Stimulated activated CD8-positive, alpha-beta memory T cell treated with anti-CD3 and anti-CD28 coated beads, Interleukin-15, amount 100 ng/mL, for 24 hours (primary cell): ENCODE results near the gene MAPRE3.

Experiments used
- DNase-seq: peaks from one replicate; pipeline ENCODE4 v3.0.0-alpha.2; 2020; ENCODE audit warnings: low read depth

MAPRE3 gene

DNA sequence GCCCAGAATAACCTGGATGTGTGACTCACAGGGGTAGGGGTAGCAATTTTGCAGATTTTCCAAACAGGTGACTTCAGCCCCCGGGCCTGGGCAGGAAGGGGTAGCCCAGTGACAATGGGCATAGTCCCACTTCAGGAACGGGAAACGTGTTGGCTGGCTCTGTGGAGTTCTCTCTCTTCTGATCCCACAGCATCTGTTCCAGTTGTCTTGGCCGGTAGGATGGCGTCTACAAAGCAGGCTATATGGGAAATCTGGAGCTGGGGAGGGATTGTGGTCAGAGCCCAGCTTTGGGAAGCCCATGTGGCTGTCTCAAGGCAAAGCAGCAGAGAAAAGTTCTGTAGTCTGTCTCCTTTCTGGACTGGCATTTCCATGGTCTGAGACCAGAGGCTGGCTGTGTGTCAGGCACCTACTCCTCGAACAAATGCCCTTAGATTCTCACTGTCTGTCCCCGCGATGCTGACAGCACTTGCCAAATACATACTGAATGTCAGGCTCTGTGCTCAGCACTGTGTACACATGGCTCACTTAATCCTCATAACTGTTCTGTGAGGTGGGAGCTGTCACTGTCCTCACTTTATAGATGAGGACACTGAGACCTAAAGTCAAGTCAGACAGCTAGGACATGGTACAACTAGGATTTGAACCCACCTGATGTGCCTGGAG lies 44.5 kb downstream of the MAPRE3 start:
- DNase-seq, result no peak

GRCh38 chr2:27016801-27017325 lies 46.4 kb downstream of the MAPRE3 start:
- DNase-seq, result no peak

DNA sequence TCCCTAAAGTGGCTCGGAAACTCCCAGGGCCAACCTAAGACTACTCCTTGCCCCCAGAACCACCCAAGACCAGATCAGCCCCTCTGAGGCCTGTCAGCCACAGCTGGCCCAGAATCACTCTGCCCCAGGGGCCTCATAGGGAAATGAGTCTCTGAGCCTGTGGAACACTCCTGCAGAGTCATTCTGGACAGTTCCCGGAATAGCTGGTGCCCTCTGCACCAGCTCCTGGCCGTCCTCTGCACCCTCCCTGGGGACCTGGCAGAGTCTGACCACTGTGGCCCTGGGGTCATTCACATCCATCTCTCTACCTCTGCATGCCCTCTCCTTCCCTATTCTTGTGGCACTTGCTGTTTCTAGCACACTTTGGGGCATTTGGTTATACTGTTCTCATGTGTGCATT lies 47.7 kb downstream of the MAPRE3 start:
- no peak for DNase-seq

DNA sequence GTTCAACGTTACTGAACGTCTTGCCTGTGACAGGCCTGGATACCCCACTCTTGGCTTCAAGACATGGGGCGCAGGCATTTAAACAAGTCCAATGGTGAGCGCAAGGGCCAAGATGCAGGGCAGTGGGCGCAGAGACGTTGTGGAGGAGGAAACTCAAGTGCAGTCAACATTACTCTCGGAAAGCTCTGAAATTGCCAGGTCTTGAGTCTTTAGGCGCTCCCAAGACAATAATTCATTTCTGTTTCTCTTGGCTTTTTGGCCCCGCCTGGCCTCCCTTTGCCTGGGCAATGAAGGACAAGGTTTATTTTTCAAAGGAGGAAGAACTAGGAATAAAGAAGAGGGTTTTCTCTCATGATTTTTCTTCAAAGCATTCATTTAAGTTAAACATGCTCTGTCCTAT lies 49.0 kb downstream of the MAPRE3 start:
- no peak for DNase-seq

- DNase-seq, result no peak
These were observed 49.8 kb downstream of the MAPRE3 start for GRCh38 chr2:27019931-27020855.

DNA sequence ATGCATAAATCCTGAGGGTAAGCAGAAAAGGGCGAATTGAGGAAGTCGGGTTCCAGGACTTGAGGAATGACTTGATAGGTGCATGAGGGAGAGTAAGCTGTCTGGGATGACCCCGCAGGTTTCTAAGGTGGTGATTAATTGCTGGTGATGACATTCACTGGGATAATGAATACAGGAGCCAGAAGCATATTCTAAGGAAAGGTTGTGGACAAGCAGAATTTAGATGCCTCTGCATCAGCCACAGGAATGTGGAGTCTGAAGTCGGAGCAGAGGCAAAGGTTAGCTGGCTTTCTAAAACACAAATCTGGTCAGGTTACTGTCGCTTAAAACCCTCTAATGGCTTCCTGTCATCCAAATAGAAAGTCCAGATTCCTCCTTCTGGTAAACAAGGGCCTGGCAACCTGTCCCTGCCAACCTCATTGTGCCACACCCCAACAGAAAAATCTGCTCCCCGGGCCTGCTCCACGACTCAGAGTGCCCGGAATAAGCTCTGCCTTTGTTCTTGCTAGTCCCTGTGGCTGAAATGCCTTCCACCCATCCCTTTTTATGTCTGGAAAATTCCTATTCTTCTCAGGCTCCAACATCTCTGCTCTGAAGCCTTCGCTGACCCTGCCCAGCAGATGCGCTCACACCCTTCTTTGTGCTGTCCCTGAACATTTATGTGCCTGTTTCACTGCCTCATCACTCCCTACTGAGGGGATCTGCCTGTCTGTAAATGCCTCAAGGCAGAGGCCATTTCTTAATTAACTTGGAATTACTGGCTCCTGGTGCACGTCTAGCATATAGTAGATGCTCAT lies 51.0 kb downstream of the MAPRE3 start:
- DNase-seq, result no peak

- no peak for DNase-seq
These were observed 53.3 kb downstream of the MAPRE3 start for GRCh38 chr2:27023740-27024139.

- no peak for DNase-seq
These were observed 53.8 kb downstream of the MAPRE3 start for GRCh38 chr2:27024188-27024587.

DNA sequence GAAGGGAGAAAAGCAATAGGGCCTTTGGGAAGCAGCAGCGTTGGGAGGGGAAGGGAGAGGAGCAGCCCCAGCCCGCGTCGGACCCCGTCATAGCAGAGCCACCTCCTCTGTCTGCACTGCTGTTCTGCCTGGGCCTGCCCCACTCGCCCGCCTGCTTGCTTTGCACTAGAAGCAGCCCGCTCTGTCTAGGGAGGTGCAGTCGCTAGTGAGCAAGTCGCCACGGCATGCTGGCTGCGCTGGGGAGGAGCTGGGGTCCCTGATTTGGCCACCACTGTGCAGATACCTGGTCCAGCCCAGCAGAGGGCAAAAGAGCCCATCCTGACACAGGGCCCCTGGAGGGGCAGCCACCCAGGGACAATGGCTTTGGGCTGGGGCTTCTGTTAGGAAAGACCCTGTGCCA lies 54.4 kb downstream of the MAPRE3 start:
- no peak for DNase-seq

DNA sequence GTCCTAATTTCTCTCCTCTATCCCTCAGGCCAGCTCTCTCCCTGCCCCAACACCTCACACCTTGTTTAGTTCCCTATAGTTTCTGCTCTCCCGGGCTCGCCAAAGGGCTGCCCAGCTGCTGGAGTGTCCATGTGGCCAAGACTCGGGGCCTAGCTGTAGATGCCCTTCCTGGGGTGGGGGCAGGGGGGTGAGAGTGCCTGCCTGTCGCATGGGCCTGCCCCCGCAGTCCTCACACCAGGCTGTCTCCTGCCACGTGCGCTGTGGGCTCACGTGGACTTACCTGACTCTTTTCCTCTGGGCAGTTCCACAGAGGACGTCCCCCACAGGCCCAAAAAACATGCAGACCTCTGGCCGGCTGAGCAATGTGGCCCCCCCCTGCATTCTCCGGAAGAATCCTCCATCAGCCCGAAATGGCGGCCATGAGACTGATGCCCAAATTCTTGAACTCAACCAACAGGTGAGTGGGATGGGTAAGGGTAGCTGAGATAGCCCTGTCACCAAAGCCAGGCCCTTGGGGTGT lies 54.9 kb downstream of the MAPRE3 start:
- no peak for DNase-seq

DNA sequence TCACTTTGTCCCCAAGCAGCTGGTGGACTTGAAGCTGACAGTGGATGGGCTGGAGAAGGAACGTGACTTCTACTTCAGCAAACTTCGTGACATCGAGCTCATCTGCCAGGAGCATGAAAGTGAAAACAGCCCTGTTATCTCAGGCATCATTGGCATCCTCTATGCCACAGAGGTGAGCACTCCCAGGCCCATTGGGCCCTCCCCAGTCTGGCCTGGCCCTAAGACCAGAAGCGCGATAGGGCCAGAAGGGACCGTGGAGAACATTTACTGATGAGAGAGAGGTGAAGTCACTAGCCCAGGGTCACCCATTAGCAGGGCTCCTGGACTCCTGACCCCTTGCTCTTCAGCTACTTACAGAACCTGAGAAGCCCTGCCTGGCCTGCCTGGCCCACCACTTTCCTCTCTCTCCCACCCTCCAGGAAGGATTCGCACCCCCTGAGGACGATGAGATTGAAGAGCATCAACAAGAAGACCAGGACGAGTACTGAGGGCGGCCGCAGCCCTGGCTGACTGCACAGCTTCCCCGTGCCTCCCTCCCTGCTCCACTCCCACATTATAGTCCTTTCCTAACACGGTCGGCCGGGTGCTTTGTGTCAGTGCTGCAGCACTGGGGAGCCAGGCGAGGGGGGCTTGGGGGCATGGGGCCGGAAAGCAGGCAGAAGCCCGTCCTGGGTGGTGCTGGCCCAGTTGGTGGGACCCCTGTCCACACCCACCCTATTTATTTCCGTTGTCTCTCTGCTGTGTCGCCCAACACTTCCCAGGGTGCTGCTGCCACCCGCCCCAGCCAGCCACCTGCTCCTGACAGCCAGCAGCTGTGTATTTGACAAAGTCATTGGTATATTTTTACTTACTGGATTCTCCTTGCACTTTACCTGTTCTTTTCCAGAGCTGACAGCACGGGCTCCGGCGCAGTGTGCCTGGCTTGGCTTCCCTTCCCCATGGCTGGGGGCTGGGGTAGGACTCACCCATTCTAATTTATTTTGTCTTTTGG lies 55.7 kb downstream of the MAPRE3 start:
- DNase-seq, result no peak

DNA sequence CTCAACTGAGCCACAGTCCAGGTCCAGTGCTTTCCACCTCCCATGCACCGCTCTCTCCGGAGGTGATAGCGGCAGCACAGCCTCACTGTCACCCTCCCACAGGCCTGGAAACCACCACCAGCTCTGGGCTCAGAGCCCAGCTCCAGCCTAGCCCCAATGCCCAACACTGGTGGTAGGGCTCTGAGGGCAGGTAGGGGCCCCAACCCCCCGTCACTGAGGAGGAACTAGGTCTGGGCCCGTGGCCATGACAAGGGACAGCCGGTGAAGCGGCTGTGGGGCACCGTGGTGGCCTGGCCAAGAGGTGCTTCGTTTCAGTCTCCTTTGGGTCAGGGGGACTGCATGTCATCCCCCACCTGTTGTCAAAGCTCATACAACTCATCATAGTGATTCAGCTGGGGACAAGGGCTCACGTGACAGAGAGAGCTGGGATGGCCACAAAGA lies 56.8 kb downstream of the MAPRE3 start:
- DNase-seq, result no peak

- no peak for DNase-seq
These were observed 58.6 kb downstream of the MAPRE3 start for GRCh38 chr2:27029051-27029450.

- peak; percentile 75 for DNase-seq
These were observed 62.2 kb downstream of the MAPRE3 start, which contains the start of gene TMEM214 for GRCh38 chr2:27032495-27033252. Gene TMEM214, plus strand, starts transcription at chr2:27032965. Its CDS starts 51 bp downstream, at chr2:27033016.

DNA sequence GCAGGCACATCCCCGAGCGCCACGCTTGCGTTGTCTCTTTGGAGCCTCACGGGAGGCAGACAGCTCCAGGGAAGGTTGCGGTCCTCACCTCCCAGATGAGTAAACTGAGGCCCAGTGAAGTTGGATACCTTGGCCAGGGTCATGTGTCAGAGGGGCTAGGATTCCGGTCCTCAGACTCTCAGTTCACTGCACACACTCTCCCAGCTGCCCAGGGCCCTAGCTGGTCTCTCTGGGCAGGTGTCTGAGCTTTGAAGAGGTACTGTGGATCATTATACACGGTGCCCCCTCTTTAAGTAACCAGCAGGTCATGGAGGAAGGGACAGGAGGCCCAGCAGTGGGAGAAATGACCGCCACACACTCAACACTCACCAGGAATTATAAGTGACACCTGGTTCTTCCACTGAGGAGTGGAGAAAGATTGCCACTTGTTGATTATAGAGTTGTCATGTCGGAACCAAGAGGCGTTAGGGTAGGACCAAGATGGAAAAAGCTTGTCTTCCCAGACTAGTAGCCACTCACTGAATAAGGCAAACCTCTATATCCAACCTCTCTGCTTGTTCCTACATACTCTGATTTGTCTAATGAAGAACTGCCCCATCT lies 62.9 kb downstream of the MAPRE3 start:
- no peak for DNase-seq

DNA sequence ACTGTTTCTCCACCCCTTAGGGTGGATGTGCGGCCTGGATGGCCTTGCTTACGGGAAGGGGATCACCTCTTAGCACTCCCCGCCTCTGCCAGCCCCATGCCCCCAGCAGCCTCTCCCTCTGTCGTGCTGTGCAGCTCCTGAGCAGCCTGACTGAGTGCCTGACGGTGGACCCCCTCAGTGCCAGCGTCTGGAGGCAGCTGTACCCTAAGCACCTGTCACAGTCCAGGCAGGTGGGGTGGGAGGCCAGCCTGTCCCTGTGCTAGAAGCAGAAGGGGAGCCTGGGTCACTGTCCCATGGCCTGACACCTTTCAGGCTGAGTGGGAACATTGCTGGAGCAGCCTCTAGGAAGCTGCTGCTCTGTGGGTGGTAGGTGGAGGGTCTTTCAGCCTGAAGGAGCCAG lies 67.6 kb downstream of the MAPRE3 start:
- DNase-seq, result no peak

- DNase-seq, result no peak
These were observed 68.3 kb downstream of the MAPRE3 start for GRCh38 chr2:27038631-27039339.

- DNase-seq, result no peak
These were observed 69.0 kb downstream of the MAPRE3 start for GRCh38 chr2:27039426-27039825.

- DNase-seq, result no peak
These were observed 69.4 kb downstream of the MAPRE3 start for GRCh38 chr2:27039871-27040270.
